DND-41 (cell line): ENCODE measurements around the gene MAP3K5.

Source experiments
- CTCF ChIP-seq: IDR thresholded peaks from 2 replicates; pipeline ENCODE4 v1.5.1; 2012; ENCODE audit warnings: borderline replicate concordance, low read length, moderate library complexity, mild to moderate bottlenecking; ENCODE audit not compliant: poor library complexity, severe bottlenecking; ENCODE audit errors: extremely low read depth
- EZH2 ChIP-seq: IDR thresholded peaks from 3 replicates; pipeline ENCODE4 v1.6.1; 2012; ENCODE audit warnings: borderline replicate concordance, low read depth, mild to moderate bottlenecking, moderate library complexity, low read length, inconsistent platforms; ENCODE audit not compliant: severe bottlenecking

DNA sequence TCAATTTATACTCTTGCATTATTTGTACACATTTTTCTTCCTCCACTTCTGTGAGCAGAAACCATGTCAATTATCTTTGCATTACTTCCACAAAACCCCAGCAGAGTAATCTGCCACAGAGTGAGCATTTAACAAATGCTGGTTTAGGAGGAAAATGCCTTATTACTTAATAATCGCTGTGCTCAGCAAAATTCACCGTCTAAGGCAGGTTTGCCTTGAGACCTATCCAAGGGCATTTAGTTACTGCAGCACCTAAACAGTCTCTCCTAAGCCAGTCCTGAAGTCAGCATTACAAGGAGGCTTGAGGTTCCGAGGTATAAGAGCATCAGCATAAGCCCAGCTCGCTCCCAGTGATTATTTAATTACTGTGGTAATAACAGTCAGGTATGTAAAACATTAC is 270.4 kb downstream of the MAP3K5 start:
- no peak for TF ChIP-seq CTCF
- no peak for TF ChIP-seq EZH2
